Measurements from ENCODE around the gene MYO5C.
"Not testable (repeated sequence)": the region's sequence is repeated elsewhere in the genome, so short reads cannot be mapped to it uniquely, and the experiment has no call there.

MYO5C gene

DNA sequence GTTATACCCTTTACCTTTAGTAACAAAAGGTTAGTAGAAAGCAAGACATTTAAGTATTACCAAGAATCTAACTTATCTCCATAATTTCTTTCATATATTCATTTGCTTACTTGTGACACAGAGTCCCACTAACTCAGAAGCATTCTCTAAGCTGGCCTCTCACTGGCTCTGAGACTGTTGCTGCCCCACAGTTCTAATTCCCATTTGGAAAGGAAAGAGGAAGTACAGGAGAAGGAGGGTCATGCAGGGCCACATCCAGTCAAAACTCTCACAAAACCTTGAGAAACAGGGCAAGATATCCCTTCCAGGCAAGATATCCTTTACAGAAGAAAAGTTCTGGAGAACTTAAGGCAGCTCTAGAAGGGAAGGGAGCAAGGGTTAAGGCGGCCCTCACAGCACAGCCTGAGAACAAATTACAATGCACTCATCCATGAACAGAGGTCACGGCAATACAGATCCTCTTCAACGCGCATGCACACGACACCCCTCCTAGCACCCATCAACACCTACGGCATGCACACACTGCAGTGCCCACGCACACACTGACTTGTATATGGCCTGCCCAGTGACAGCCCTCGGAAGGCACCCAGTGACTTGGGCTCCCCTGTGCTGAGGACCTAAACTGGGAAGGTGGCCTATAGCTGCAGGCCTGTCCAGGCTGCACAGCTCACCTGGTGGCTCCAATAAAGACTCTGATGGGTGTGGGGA, 13.0 kb upstream of the MYO5C start:
- DNase-seq: no peak

DNA sequence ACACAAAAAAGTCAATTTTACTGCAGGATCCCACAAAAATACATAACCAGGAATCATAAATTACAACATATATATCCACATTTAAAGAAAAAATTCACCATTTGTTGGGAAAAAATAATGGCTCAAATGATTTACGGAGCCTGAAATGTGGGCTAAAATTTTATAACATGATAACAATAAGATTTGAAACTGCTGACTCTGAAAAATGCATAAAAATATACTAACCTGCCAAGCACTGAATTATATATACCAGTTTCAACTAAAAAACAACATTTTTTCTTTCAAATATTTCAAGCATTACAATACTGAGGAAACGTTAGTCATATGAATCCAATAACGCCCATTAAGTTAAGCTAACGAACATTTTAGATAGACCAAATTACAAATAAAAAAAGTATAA, 12.2 kb upstream of the MYO5C start:
- DNase-seq: no peak

DNA sequence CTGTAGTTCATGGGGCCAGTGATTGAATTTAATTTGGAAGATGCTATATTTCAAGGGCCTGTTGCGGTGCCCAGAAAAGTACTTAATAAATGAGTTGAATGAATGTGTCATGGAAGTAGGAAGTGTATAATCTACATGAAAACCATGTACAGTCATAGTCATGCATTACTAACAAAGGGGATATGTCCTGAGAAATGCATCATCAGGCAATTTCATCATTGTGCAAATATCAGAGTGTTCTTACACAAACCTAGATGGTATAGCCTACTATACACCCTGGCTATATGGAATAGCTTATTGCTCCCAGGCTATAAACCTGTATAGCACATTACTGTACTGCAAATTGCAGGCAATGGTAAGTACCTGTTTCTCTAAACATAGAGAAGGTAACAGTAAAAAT, 10.7 kb upstream of the MYO5C start:
- no peak for DNase-seq

DNA sequence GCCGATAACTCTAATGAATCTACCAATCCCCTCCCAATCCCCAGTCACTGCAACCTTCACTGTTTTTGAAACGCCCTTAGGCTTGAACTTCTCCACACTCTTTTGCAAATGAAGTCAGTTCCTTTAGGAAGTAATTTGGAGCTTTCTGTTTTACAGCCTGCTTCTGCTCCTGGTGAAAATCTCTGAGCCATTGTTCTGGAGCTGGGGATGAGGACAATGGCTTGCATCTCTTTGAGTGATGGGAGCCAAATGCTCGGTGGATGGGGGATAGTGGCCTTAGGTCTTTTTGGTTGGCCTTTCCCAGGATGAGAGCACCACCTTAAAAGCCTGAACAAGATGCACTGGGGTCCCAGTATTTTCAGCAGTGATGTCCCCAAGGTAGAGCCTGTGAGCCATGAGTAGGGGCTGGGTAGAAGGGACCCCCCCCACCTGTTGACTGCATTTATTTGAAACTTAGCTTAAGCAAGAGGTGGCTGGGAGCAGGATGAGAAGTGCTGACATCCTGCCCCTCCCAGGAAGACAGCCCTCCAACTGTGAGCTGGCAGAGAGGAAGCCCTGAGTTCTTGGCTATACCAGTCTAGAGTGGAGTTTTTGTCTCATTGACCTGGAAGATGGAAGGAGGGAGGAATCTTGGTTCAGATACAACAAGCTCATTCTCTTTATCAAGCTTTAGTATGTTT, 7.6 kb upstream of the MYO5C start:
- no peak for DNase-seq

DNA sequence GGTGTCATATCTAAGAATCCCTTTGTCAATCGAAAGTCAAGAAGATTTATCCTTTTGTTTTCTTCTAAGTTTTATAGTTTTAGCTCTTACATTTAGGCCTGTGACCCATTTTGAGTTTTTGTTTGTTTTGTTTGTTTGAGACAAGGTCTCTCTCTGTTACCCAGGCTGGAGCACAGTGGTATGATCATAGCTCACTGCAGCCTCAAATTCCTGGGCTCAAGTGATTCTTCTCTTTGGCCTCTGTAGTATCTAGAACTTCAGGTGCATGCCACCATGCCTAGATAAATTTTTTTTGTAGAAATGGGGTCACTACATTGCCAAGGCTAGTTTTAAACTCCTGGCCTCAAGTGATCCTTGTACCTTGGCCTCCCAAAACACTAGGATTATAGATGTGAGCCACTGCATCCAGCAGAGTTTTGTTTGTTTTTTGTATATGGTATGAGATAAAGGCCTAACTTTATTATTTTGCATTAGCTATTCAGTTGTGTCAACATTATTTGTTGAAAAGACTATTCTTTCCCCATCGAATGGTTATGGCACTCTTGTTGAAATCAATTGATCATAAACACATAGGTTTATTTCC, 5.8 kb upstream of the MYO5C start:
- DNase-seq: no peak

DNA sequence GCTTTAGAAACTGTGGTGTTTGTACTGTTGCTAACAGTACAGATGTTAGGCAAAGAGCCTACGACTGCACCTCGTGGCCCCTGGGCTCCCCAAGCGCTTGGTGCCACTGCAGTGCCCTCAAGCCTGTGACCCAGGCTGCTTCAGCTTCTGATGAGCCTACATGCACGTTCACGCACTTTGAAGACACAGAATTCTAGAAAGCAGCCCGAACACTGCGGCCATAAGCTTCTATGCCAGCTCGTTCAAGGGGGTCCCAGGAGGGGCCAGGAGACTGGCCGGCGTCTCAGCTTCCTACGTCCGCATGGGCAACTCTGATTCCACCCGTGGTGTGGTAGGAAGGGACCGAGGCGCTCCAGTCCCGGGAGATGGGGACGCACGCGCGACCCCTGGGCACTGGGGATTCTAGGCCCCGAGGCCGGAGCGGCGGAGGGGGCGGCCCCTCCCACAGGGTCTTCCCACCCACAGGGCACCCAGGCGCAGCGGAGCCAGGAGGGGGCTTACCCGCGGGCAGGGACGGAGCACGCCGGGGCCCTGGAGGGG, 653 bp downstream of the MYO5C start:
- no peak for DNase-seq

DNA sequence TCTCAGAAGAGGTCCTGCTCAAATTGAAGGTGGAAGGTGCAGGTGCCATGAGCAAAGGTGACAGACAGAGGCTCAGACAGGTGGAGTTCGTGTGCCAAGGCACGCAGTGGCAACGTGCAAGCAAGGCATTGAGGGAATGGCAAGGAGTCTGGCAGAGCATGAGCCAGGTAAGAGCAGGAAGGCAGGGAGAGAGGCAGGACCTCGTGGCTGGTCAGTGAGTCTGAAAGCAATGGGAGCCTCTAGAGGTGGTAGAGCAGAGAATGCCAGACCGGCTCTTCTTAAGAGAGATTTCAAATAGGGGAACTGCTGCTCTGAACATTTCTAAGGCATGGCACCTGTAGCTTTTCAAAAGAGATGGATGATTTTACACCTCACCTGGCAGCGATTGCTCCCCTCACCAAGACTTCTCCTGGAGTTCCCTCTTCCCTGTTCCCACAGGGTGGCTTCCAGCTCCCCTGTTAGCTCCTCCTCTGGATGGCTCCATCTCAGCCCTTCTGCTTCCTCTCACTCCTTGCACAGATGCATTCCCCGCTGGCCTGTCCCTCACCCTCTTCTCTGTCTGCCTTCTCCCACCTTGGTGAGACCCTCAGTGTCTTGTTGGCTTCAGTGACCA, 2.7 kb downstream of the MYO5C start:
- DNase-seq: no peak

DNA sequence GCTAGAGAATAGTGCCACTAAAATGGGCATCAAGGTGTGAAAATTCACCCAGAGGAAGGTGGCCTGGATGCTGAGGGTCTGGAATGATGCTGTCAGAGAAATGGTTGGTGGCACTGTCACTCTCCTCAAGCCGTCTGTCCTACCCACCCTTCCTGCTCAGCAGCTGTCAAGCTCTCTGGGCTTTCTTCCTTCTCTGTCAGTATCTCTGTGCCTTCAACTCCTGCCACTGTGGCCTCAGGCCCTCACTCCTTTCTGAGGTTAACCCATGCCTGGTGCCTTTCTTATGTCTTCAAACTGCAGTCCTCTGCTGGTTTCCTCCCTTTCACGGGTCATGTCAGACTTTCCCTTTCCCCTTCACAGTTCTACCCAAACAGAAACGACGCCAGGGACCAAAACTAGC, 4.4 kb downstream of the MYO5C start:
- no peak for DNase-seq

DNA sequence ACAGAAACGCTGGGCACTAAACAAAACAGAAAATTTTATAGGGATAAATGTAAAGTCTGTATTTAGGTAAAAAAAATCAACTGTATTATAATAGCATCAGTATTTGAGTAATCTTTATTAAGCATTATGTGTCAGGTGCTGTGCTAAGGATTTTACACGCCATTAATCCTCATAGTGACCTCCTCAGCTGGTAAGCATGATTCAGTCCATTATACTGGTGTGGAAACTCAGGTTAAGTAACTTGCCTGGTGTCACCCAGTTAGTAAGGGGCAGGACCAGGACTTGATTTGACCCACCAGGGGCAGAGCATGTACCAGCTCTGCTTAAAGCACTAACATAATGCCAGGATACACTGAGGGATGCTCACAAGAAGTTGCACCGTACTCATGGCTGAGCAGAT, 4.8 kb downstream of the MYO5C start:
- DNase-seq: no peak

DNA sequence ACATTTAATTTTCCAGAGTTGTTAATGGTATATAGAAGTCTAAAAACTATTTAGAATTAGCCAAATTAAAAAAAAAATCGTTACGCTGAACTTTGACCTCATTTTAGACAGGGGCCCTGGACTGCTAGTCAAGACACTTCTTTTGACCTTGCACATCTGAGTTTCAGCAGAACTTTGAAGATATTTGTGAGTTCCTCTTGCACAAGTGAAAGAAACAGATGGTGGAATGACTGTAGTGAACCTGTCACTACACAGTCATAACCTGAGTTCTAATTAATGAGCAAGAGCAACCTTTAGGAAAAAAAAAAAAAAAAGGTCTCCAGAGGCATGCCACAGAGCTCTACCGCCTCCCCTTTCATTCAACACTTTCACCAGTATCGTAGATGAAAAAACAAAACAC, 5.3 kb downstream of the MYO5C start:
- no peak for DNase-seq

DNA sequence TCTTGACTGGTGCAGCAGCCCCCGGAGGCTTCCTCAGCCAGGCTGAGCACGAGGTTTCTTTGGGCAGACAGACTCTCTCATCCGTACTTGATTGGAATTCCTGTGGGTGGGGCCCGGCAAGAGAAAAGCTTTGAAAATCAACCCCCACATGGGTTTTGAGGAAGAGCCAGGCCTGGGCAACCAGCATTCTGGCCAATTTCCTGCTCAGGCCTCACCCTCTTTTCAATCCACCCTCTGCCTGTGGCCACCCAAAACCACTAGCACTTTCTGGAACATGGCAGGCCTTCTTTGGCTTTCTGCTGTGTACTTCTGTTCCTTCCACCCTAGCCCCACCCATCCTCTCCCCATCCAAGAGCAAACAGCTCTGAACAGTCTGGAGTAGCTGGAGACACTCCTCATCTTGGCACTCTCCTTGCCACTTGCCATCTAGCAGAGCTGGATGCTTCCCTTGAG, 5.9 kb downstream of the MYO5C start:
- no peak for DNase-seq

DNA sequence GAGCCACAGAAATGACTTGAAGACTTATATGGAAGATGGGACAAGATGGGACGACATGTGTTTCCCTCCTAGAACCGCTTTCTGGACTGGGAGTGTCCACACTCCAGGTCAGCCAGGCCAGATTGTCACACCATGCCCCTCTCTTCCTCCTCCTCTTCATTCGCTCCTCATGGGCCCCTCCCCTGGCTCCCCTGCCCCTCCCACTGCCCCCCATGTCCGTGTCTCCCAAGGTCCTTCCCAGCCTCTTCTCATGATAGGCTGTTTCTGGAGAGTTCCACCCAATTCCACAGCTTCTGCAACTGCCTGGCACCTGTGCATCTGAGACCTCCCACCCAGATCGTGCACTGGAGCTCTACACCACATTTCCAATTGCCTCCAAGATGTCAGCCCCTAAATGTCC, 6.6 kb downstream of the MYO5C start:
- no peak for DNase-seq

DNA sequence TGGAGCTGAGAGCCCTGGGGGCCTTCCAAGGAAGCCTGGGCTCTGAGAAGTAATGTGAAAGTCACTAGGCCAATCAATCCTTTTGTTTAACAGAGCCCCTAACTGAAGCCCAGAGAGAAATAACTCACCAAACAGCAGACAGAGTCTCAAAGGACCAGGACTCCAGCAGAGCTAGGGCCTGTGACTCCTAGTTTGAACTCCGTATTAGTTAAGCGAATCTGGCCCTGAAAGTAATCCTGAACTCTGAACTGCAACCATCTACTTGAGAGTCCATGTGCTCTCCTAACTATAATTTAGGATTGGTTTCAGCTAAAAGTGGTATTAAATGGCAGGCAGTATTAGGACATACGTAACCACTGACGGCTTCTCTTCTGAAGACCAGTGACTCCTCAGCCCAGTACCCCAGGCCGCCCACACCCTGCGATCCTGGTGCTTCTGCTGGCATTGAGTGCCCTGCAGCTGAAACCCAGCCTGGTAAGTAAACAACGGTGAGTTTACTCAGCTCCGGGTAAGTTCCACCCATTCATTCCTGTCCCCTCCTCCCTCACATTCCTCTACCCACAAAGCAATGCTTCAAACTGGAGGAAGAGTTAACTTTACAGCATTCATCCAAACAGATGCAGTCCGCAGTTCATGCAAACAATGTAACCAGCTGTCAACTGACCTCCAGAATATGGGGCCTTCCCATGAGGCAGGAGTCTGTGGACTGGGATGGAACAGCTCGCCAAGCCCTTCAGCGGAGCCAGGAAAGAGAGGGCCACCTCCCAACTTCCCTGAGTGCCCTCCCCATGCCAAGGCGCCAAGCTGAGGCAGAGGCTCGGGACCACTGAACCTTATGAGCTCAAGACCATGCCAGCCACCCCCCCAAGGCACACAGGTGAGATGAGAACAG, 7.3 kb downstream of the MYO5C start:
- no peak for DNase-seq

DNA sequence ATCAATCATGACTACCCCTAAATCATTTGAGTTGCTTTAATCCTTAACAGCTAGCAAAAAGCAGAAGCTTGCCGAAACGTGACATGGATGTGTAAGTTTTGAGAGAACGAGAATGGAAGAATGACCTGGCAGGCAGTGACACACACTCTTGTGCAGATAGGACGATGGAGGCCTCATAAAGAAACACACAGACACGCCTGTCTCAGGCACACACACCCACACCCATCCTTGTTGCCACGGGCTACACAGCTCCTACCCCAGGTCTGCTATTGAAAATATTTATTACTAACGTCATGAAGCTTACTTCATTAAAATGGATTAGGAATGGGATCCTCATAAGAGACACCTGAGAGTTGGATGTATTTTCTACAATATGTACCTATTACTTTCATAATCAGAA, 8.5 kb downstream of the MYO5C start:
- DNase-seq: no peak

DNA sequence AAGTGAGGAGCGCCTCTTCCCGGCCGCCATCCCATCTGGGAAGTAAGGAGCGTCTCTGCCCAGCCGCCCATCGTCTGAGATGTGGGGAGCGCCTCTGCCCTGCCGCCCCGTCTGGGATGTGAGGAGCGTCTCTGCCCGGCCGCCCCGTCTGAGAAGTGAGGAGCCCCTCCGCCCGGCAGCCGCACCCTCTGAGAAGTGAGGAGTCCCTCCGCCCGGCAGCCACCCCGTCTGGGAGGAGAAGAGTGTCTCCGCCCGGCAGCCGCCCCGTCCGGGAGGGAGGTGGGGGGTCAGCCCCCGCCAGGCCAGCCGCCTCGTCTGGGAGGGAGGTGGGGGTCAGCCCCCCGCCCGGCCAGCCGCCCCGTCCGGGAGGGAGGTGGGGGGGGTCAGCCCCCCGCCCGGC, 9.7 kb downstream of the MYO5C start:
- DNase-seq: not testable (repeated sequence)

DNA sequence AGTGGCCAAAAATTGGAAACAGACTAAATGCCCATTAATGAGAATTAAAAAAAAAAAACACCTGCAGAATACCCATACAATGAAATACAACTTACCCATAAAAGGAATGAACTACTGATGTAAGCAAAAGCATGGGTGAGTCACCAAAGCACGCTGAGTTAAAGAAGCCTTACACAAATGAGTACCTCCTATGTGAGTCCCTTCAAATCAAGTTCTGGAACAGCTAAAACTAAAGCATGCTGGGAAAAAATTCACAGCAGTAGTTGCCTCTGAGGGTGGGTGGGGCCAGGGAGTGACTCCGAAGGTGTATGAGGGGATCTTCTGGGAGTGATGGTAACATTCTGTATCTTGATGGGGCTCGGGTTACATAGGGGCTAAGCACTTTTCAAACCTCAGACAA, 11.4 kb downstream of the MYO5C start:
- no peak for DNase-seq

DNA sequence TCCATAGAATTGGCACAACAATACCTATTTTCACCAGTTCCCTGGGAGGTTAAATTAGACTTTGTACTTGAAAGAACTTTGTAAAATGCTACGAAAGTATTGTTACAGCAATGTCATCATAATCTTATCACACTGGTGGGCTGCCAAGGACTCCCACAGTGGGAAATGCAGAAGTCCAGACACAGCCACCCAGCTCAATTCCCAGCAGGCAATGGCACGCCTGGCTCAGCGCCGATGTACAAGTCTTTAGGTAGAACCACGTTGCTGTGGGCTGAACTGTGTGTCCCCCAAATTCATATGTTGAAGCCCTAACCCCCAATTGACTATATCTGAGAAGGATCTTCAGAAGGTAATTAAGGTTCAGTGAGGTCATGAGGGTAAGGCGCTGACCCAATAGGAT, 12.3 kb downstream of the MYO5C start:
- DNase-seq: no peak

DNA sequence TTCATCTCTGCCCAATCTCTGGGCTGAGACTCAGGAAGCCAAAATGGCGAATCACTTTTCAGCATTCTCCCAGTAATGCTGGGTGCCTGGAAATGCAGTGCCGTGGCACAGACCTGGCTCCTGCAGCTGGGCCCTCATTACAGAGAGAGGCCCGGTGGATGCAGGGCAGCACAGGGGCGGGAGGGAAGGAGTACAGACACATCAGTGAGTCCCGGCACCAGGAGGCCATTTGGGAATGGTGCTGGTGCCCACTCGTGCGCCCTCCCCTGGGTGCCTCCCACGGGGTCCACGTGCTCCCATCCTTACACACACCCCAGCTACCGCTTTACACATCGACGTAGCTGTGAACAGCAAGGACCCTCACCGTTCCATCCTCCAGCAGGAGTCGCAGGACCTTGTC, 13.2 kb downstream of the MYO5C start:
- no peak for DNase-seq

DNA sequence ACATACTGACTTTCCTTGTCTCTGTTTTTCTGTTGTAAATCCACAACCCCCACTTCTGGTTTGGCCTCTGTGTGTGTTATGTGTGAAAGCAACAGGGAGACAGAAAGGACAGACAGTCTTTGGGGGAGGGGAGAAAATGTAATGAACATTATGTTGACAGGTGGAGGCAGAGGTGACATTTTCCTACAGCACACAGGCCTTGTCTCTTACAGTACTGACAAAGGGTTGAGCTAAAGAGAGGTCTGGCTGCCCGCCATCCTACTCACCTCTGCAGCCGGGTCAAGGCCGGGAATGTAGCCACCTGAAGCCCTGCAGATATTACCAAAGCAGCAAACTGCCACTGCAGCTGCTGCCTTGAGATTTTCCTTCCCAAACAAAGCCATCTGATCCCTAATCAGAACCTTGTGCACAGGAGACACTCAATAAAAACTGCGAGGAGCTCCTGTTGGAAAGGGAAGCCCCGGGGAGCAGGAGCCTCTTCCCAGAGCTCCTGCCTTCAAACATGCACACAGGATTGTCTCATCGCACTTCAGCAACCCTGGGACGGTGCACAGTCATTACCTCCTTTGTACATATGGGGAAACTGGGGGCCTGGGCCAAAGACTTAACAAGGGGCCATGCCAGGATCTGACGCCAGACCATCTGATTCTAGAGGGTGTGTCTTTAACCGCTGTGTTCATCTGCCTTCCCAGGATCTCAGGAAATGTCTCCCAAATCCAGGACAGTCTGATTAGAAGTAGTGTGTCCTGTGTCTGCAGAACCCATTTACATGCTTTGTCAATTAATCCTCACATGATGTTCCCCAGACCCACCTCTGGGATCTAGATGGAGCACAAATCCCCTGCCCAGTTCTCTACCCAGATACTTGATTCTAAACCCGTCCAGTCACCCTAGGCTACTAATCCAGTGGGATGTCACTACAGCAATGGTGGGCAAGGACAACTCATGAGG, 14.2 kb downstream of the MYO5C start:
- DNase-seq: no peak

DNA sequence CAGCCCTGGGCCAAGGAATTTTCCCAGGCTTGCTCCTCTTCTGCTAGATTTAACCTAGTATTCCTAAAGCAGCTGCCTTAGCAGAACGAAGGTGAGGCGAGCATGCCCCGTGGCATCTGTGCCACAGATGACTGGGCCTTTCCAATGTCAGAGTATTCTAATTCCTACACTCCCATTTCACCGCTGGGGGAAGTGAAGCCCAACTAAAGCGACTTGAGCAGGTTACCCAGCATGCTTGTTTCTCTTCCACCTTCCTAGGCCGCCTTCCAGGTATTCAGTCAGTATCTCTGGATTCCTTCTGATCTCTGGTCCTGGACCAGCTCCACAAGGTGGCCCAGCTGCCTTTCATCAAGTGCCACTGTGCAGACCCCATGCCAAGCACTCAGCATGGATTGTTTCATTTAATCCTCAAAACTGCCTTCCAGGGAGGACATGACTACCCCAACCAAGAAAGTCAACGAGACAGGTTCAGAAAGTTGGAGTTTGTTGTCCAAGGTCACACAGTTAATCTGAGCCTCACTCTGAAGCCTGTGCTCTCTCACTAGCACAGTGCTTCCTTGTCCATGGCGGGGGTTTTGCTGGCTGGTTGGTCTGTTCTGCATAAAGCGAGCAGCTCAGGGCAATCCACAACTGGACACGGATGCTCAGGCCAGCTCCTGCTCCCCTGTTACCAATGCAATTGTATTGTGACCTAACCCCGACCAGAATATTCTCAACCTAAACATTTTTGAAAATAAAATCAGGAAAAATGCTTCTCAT, 15.1 kb downstream of the MYO5C start:
- no peak for DNase-seq

Measured in NCI-H2107 (cell line).